Liver (tissue), 3 donors: ENCODE results near the gene PPP1R14C.

Experiments used
- CTCF ChIP-seq: fragments of 150-350 bp; IDR thresholded peaks from 2 replicates; pipeline ENCODE4 v1.5.1; 2017; ENCODE audit warnings: improper control_type of control experiment, low read depth, low read length; ENCODE audit not compliant: missing input control
- GABPA ChIP-seq, 2 donors: IDR thresholded peaks in 1 of 2; conservative IDR thresholded peaks in 1 of 2; 2 replicates each; pipeline ENCODE4 v1.6.1; 2016; ENCODE audit warnings: antibody characterized with exemption in 2 of 2, mild to moderate bottlenecking in 1 of 2, moderate library complexity in 1 of 2
- RAD21 ChIP-seq, 2 donors: IDR thresholded peaks; 2 replicates each; pipeline ENCODE4 v1.6.1; 2016; ENCODE audit warnings: antibody characterized with exemption in 2 of 2, mild to moderate bottlenecking in 2 of 2
- REST ChIP-seq: IDR thresholded peaks from 2 replicates; pipeline ENCODE4 v1.6.1; 2016; ENCODE audit warnings: antibody characterized with exemption, mild to moderate bottlenecking
- TAF1 ChIP-seq: conservative IDR thresholded peaks from 2 replicates; pipeline ENCODE4 v1.6.1; 2016; ENCODE audit warnings: antibody characterized with exemption, mild to moderate bottlenecking
- YY1 ChIP-seq: IDR thresholded peaks from 2 replicates; pipeline ENCODE4 v1.6.1; 2016; ENCODE audit warnings: antibody characterized with exemption, mild to moderate bottlenecking
- donor health status: healthy.
- donor health status: healthy.

- TF ChIP-seq CTCF, result no peak
- TF ChIP-seq TAF1, result no peak
- TF ChIP-seq RAD21 (IDR thresholded peaks at IDR 0.05), result no peak
- TF ChIP-seq GABPA (IDR thresholded peaks at IDR 0.05 in 1 of 2, conservative IDR thresholded peaks at IDR 0.05 in 1 of 2), result no peak
- no peak for TF ChIP-seq REST
- no peak for TF ChIP-seq YY1
Observed at GRCh38 chr6:150231525-150231850, 88.6 kb downstream of the PPP1R14C start.
